Umbilical cord (tissue), 2 donors: ENCODE measurements around the gene HLA-DRA. TPM values are rescaled to one million over a fixed set of nuclear protein-coding genes. Genes with fewer than 3 reads are reported as not detected.

Experiments used
- DNase-seq: peaks from one replicate; pipeline ENCODE4 v3.0.0-alpha.2; 2015; ENCODE audit warnings: low spot score
- total RNA-seq: library from RNA; depleted of rRNA; stranded (reverse); fragments of >200 nt; gene quantifications from one replicate; pipeline ENCODE4 v1.2.3, GENCODE V29; 2014; ENCODE audit warnings: low replicate concordance; ENCODE audit not compliant: insufficient read depth

Gene HLA-DRA
- total RNA-seq: 47.4 TPM

DNA sequence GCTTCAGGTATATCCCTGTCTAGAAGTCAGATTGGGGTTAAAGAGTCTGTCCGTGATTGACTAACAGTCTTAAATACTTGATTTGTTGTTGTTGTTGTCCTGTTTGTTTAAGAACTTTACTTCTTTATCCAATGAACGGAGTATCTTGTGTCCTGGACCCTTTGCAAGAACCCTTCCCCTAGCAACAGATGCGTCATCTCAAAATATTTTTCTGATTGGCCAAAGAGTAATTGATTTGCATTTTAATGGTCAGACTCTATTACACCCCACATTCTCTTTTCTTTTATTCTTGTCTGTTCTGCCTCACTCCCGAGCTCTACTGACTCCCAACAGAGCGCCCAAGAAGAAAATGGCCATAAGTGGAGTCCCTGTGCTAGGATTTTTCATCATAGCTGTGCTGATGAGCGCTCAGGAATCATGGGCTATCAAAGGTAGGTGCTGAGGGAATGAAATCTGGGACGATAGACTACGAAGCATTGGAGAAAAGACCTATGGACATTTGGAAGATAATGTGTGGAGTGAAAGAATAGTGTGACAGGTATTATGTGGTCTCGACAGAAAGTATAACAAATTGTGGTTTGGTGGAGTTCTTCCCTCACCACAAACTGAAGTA is at the start of gene HLA-DRA:
Gene HLA-DRA (plus strand): TSS at position 286 of the 613 bp plus-strand sequence. CDS start 64 bp downstream, at position 350.
- DNase-seq: peak; percentile 66

- no peak for DNase-seq
Observed at GRCh38 chr6:32391505-32391904, 48.2 kb upstream of the HLA-DRA start.

GRCh38 chr6:32393665-32394420 is 45.8 kb upstream of the HLA-DRA start:
- DNase-seq: peak; percentile 63

- DNase-seq: no peak
Observed at GRCh38 chr6:32396028-32396427, 43.7 kb upstream of the HLA-DRA start.

- DNase-seq: no peak
Observed at GRCh38 chr6:32397252-32397920, 42.3 kb upstream of the HLA-DRA start.

GRCh38 chr6:32401284-32401963 is 38.3 kb upstream of the HLA-DRA start:
- no peak for DNase-seq

GRCh38 chr6:32402812-32403211 is 36.9 kb upstream of the HLA-DRA start:
- DNase-seq: no peak

DNA sequence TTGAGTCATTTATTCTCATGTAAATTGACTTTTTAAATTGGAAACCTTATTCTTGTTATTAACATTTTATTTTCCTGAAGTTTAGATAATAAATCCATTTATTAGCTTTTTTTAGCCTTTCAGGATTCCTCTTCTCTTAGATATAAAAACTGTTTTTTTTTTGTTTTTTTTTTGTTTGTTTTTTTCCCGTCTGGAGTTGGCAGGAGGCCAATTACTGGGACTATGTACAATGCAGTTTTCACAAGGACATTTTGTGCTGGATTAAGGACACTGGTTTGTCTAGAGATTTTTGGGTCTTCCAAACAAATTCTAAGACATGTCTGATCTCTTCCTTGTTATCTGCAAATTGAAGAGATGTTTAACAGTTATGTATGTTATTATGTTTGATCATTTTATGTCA is 34.0 kb upstream of the HLA-DRA start:
- no peak for DNase-seq

DNA sequence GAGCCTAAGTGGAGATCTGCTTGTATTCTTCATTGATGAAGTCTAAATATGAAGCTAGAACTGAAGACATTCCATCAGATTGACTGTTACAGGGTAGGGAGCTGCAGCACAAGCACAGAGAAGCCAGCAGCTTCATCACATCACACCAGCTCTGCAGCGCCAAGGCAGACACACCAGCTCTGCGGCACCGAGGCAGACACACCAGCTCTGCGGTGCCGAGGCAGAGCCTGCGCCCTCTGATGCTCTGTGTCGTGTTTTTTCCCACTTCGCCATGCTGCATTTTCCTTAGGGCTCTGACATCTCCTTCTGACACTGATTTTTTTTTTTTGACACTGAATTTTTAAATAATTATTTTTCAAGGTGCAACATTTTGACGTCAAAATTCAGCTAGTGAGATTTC is 33.5 kb upstream of the HLA-DRA start:
- DNase-seq: no peak

- DNase-seq: no peak
Observed at GRCh38 chr6:32406857-32407256, 32.8 kb upstream of the HLA-DRA start, which contains the start of gene BTNL2. TSS of gene BTNL2 (minus strand) at chr6:32407181. CDS start at chr6:32407123, 58 bp downstream.

DNA sequence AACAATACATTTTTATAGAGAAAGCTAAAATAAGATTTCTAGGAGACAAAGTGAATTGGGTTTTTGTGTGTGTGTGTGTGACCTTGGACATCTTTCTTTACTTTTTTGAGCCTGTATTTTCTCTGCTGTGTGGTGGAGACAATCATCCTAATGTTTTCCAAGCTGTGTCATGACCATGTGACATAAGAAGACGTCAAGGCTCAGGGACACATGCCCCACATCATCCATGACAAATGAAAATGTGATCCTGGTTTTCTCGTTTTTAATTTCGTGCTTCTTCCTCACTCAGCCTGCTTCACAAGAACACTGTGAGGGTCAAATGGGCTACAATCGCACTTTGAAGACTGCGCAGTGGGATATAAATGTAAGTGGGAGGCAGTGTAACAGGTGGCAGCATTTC is 28.8 kb upstream of the HLA-DRA start:
- no peak for DNase-seq

- DNase-seq: no peak
Observed at GRCh38 chr6:32411566-32412327, 27.9 kb upstream of the HLA-DRA start.

- DNase-seq: peak; percentile 63
Observed at GRCh38 chr6:32413427-32414047, 26.1 kb upstream of the HLA-DRA start.

DNA sequence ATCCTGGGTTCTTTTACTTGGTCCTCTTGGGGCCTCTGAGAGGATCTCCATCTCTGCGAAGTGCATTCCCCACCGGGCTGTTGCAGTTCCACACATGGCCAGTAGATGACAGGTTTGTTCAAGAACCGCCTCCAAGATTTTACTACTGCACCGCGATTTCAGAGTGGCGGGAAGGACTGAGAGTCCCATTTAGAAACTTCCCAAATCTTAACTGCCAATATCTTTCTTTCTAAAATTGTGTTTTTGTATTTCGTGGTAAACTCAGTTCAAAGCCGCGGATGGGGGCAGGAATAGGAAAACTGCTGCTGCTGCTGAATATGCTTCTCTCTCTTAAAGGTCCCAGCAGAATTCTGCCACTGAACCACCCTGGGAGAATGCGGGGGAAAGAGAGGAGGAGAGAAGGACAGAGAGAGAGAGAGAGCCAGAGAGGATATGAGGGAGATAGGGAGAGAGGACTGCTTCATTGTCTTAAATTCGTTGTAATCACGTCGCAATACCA is 24.1 kb upstream of the HLA-DRA start:
- DNase-seq: peak; percentile 77

DNA sequence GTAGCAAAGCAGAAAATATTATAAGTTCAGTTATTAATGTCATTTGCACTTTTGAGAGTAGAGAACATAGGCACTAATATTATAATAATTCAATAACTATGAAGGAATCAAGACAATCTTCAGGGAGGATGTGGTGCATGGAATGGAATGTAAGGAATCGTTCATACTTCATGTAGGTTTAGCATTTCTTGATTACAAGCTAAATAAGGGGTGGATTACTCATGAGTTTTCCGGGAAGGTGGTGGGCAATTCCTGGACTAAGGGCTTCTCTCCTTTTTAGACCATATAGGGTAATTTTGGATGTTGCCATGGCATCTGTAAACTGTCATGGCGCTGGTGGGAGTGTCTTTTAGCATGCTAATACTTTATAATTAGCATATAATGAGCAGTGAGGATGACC is 23.7 kb upstream of the HLA-DRA start:
- no peak for DNase-seq

- no peak for DNase-seq
Observed at GRCh38 chr6:32424589-32425300, 14.9 kb upstream of the HLA-DRA start.

DNA sequence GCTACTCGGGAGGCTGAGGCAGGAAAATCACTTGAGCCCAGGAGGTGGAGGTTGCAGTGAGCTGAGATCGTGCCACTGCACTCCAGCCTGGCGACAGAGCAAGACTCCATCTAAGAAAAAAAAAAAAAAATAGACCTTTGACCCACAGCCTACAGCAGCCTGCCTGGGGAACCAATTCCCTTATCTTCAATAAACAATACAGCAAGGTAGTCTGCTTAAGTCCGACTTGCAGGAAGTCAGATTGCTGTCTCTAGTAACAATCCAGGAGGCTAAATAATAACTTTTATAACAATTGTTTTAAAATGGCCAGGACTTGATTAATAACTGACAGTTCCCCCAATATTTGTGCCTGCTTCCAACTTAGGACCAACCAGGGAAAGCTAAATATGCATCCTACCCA is 13.3 kb upstream of the HLA-DRA start:
- DNase-seq: no peak

GRCh38 chr6:32427218-32427617 is 12.5 kb upstream of the HLA-DRA start:
- no peak for DNase-seq

DNA sequence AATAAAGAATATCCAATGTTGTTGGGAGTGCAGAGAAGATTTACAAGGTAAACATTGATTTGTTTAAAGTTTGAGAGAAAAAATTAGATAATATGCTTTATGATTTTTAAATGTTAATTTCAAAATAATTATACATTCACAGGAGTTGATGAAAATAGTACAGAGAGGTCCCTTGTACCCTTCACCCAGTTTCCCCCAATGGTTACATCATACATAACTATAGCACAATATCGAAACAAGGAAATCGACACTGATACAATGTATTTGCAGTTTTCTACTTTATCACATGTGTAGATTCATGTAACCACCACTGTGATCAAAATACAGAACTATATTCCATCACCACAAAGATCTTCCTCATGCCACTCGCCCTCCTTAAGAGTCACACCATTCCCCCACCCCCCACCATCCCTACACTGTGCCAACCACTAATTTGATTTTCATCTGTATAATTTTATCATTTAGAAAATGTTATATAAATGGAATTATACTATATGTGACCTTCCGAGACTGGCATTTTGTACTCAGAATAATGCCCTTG is 11.7 kb upstream of the HLA-DRA start:
- DNase-seq: no peak

GRCh38 chr6:32430179-32430578 is 9.5 kb upstream of the HLA-DRA start:
- DNase-seq: no peak
